ENCODE results near the gene EPS8L2. TPM values are rescaled to one million over a fixed set of nuclear protein-coding genes. Genes with fewer than 3 reads are reported as not detected.

EPS8L2 gene
- total and polyA plus RNA-seq, 2 donors (not counting 1 experiment from before 2014, with no cell fraction given): 13.9 to 22.7 TPM

DNA sequence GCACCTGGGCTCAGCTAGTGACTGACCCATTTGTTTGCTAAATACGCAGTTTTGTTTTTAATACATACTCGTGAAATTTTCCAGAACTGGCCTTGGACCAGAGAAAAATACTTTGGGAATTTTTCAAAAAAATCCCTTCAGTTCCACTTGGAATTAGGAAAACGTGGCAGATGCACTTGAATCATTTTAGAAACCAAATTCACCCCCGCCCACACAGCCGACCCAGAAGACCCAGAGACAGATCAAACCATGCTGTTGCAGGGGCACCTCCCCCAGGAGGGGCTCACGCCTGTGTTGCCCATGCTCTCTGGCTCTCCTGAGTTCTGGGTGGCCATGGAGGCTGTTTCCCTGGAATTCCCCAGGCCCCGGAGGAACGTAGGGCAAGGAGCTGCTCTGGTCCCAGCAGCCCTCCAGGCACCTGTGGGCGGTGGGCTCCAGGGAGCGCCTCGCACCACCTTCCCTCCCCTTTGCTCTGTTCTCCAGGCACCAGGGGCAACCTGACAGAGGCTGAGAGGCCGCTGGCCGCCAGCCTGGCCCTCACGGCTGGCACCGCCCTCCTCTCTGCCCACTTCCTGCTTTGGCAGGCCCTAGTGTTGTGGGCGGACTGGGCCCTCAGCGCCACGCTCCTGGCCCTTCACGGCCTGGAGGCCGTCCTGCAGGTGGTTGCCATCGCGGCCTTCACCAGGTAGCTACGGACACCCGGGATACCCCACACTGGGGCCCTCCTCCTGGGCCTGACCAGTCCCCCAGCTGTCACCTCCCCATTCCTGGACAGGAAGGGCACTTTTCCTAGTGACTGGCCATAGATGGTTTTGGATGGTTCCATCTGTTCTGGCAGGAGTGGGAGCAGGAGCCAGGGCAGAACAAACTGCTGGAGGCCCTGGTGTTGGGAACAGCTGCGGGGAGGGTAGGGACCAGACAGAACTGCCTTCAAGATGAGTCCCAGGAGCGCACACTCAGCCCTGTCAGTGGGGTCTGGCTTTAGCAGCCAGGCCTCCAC is 3.3 kb upstream of the EPS8L2 start:
- Histone ChIP-seq H3K4me3 (ENCODE audit: control extremely low read depth in 1 of 5, extremely low read depth in 1 of 5, insufficient read depth in 1 of 5, low read depth in 2 of 5, low read length in 4 of 5) (no peak overlapping the region), H3K9me3 (ENCODE audit: control extremely low read depth in 1 of 3, control insufficient read depth in 2 of 3, insufficient read depth in 1 of 3, low read length in 2 of 3) (peaks cover 0 to 4% (median 0%) of the 10 kb centered on the region in 3 donors), H2AFZ (ENCODE audit: insufficient read depth, low read depth, low read length, poor library complexity, severe bottlenecking) (no peak overlapping the region), H4K20me1 (ENCODE audit: control insufficient read depth, insufficient read depth, low read length, poor library complexity, severe bottlenecking) (peaks cover 12% of the 10 kb centered on the region), H3K27me3 (replicated peaks in 1 of 4; ENCODE audit: control extremely low read depth in 1 of 4, control insufficient read depth in 3 of 4, insufficient read depth in 4 of 4, low read length in 3 of 4) (peaks cover 0 to 21% (median 10%) of the 10 kb centered on the region in 4 experiments), H3K4me1 (ENCODE audit: control insufficient read depth in 2 of 2, insufficient read depth in 2 of 2, low read length in 2 of 2) (peaks cover 13% of the 10 kb centered on the region in 2 donors), H3K9ac (ENCODE audit: low read length) (no peak overlapping the region), H3K4me2 (replicated peaks; ENCODE audit: low read depth, low read length, poor library complexity, severe bottlenecking) (no peak overlapping the region), H3K27ac (ENCODE audit: low read length in 2 of 2) (no peak overlapping the region), H3K79me2 (ENCODE audit: control insufficient read depth, insufficient read depth, low read length) (peaks cover 10% of the 10 kb centered on the region), H3K36me3 (replicated peaks in 1 of 2; ENCODE audit: control extremely low read depth in 1 of 2, control insufficient read depth in 1 of 2, extremely low read depth in 1 of 2, insufficient read depth in 2 of 2, low read length in 1 of 2) (peaks cover 0 to 19% of the 10 kb centered on the region in 2 experiments)
- peaks cover 10% of the 10 kb centered on the region for H3K4me1 Mint-ChIP-seq
- TF ChIP-seq, protein P1, sequence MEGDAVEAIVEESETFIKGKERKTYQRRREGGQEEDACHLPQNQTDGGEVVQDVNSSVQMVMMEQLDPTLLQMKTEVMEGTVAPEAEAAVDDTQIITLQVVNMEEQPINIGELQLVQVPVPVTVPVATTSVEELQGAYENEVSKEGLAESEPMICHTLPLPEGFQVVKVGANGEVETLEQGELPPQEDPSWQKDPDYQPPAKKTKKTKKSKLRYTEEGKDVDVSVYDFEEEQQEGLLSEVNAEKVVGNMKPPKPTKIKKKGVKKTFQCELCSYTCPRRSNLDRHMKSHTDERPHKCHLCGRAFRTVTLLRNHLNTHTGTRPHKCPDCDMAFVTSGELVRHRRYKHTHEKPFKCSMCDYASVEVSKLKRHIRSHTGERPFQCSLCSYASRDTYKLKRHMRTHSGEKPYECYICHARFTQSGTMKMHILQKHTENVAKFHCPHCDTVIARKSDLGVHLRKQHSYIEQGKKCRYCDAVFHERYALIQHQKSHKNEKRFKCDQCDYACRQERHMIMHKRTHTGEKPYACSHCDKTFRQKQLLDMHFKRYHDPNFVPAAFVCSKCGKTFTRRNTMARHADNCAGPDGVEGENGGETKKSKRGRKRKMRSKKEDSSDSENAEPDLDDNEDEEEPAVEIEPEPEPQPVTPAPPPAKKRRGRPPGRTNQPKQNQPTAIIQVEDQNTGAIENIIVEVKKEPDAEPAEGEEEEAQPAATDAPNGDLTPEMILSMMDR (IDR thresholded peaks at IDR 0.05): no peak
- no peak for TF ChIP-seq EZH2 (IDR thresholded peaks at IDR 0.05; ENCODE audit: borderline replicate concordance, insufficient read depth, low read depth, low read length, poor library complexity, severe bottlenecking)
- CTCF ChIA-PET: no interaction called here
- H3K9me3 Mint-ChIP-seq (ENCODE audit: insufficient read depth): no peaks in the 10 kb centered on the region
- WGBS (ENCODE audit: insufficient coverage): 81% methylated on average over 25 of the region's 26 CpGs
- POLR2A ChIA-PET: no interaction called here
- peaks cover 5% of the 10 kb centered on the region for H3K27me3 Mint-ChIP-seq
- intact Hi-C loops (cut with micrococcal nuclease): no loop called here
- no peak overlapping the region for H3K4me3 Mint-ChIP-seq
- DNase-seq (no peak), ATAC-seq (ENCODE audit: low read depth) (no peak)
- no peak overlapping the region for H3K27ac Mint-ChIP-seq

DNA sequence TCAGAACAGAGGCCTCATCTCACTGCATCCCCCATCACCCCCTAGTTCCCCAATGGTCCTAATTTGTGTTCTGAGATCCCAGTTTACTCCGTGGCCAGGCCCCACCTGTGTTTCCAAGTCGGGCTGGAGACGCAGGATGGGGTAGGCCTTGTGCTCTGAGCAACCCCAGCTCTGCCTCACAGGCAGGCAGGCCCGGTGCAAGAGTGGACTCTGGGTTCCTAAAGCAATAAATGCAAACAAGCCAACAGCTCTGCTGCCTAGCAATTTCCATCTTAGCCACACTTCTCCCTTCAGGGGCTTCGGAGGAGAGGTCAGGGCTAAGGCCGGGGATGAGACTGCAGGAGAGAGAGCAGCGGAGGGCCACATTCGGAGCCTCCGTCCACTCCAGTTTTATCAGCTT is 2.5 kb upstream of the EPS8L2 start:
- no peak overlapping the region for H3K27ac Mint-ChIP-seq
- Histone ChIP-seq H3K9ac (ENCODE audit: low read length) (no peak overlapping the region), H3K36me3 (replicated peaks in 1 of 2; ENCODE audit: control extremely low read depth in 1 of 2, control insufficient read depth in 1 of 2, extremely low read depth in 1 of 2, insufficient read depth in 2 of 2, low read length in 1 of 2) (peaks cover 0 to 17% of the 10 kb centered on the region in 2 experiments), H3K4me3 (ENCODE audit: control extremely low read depth in 1 of 5, extremely low read depth in 1 of 5, insufficient read depth in 1 of 5, low read depth in 2 of 5, low read length in 4 of 5) (no peak overlapping the region), H4K20me1 (ENCODE audit: control insufficient read depth, insufficient read depth, low read length, poor library complexity, severe bottlenecking) (peaks cover 12% of the 10 kb centered on the region), H3K27ac (ENCODE audit: low read length in 2 of 2) (no peak overlapping the region), H3K79me2 (ENCODE audit: control insufficient read depth, insufficient read depth, low read length) (peaks cover 10% of the 10 kb centered on the region), H3K4me1 (ENCODE audit: control insufficient read depth in 2 of 2, insufficient read depth in 2 of 2, low read length in 2 of 2) (peaks cover 8 to 13% of the 10 kb centered on the region in 2 donors), H2AFZ (ENCODE audit: insufficient read depth, low read depth, low read length, poor library complexity, severe bottlenecking) (no peak overlapping the region), H3K27me3 (replicated peaks in 1 of 4; ENCODE audit: control extremely low read depth in 1 of 4, control insufficient read depth in 3 of 4, insufficient read depth in 4 of 4, low read length in 3 of 4) (peaks cover 0 to 24% (median 10%) of the 10 kb centered on the region in 4 experiments), H3K9me3 (ENCODE audit: control extremely low read depth in 1 of 3, control insufficient read depth in 2 of 3, insufficient read depth in 1 of 3, low read length in 2 of 3) (peaks cover 0 to 4% (median 0%) of the 10 kb centered on the region in 3 donors), H3K4me2 (replicated peaks; ENCODE audit: low read depth, low read length, poor library complexity, severe bottlenecking) (no peak overlapping the region)
- TF ChIP-seq EZH2 (IDR thresholded peaks at IDR 0.05; ENCODE audit: borderline replicate concordance, insufficient read depth, low read depth, low read length, poor library complexity, severe bottlenecking): no peak
- TF ChIP-seq, protein P1 (IDR thresholded peaks at IDR 0.05): no peak
- no peak for DNase-seq
- ChIA-PET POLR2A (no interaction called here), CTCF (no interaction called here)
- ATAC-seq (ENCODE audit: low read depth): no peak
- no peaks in the 10 kb centered on the region for H3K9me3 Mint-ChIP-seq (ENCODE audit: insufficient read depth)
- peaks cover 5% of the 10 kb centered on the region for H3K4me1 Mint-ChIP-seq
- no peak overlapping the region for H3K4me3 Mint-ChIP-seq
- WGBS (ENCODE audit: insufficient coverage): 99% methylated on average over 7 of the region's 9 CpGs
- H3K27me3 Mint-ChIP-seq: peaks cover 5% of the 10 kb centered on the region
- intact Hi-C loops (cut with micrococcal nuclease): no loop called here
